SK-N-SH (cell line): ENCODE results near the gene TCL1B. TPM values are rescaled to one million over a fixed set of nuclear protein-coding genes. Genes with fewer than 3 reads are reported as not detected.

Experiments used
- CTCF ChIA-PET: fragments of 300-600, 350-600 bp; formaldehyde crosslinking; extraction: SDS; loops from one replicate; lab custom pipeline; 2021; lab: Yijun Ruan, JAX
- POLR2A ChIA-PET: fragments of 350-600 bp; sonication (Branson Sonifier 250); formaldehyde crosslinking; extraction: SDS; loops from one replicate; lab custom pipeline; 2020; ENCODE audit warnings: antibody characterized with exemption, inconsistent platforms; lab: Yijun Ruan, JAX
- DNase-seq: peaks from one replicate; pipeline ENCODE4 v3.0.0; 2012
- H2AFZ ChIP-seq: fragments of 200-600 bp; sonication (generic); 2 replicates; pipeline ENCODE4 v1.8.1; 2016; ENCODE audit warnings: antibody characterized with exemption, mild to moderate bottlenecking, low read depth
- H3F3A ChIP-seq: fragments of 200-600 bp; sonication (generic); replicated peaks from 2 replicates; pipeline ENCODE3; 2016; ENCODE audit warnings: antibody characterized with exemption, mild to moderate bottlenecking; ENCODE audit not compliant: insufficient read depth
- H3K27ac ChIP-seq, 2 experiments: fragments of 200-500 bp in 1 of 2; fragments of 200-600 bp in 1 of 2; sonication (Bioruptor generic) in 1 of 2; sonication (generic), shearing (Covaris generic) in 1 of 2; 2 replicates each; pipeline versions ENCODE4 v1.5.1 to v1.6.1; 2014 to 2016; ENCODE audit warnings: low read depth in 2 of 2, inconsistent platforms in 1 of 2, low read length in 1 of 2, mild to moderate bottlenecking in 1 of 2, mixed read lengths in 1 of 2
- H3K27me3 ChIP-seq: fragments of 200-600 bp; sonication (generic), shearing (Covaris generic); 2 replicates; pipeline ENCODE4 v1.6.1; 2016; ENCODE audit warnings: mixed run types; ENCODE audit not compliant: insufficient read depth
- H3K36me3 ChIP-seq, 2 experiments: fragments of 200-500 bp in 1 of 2; fragments of 200-600 bp in 1 of 2; sonication (Bioruptor generic) in 1 of 2; sonication (generic) in 1 of 2; replicated peaks in 1 of 2; 2 replicates each; pipeline versions ENCODE3 to v1.5.1; 2014 to 2016; ENCODE audit warnings: low read length in 1 of 2, mild to moderate bottlenecking in 1 of 2; ENCODE audit not compliant: insufficient read depth in 2 of 2, control insufficient read depth in 1 of 2
- H3K4me1 ChIP-seq, 2 experiments: fragments of 200-500 bp in 1 of 2; fragments of 200-600 bp in 1 of 2; sonication (Bioruptor generic) in 1 of 2; sonication (generic), shearing (Covaris generic) in 1 of 2; 2 replicates each; pipeline versions ENCODE4 v1.5.1 to v1.6.1; 2014 to 2016; ENCODE audit warnings: low read depth in 1 of 2, low read length in 1 of 2, mixed run types in 1 of 2; ENCODE audit not compliant: insufficient read depth in 2 of 2, control insufficient read depth in 1 of 2
- H3K4me2 ChIP-seq: fragments of 200-600 bp; sonication (generic), shearing (Covaris generic); 2 replicates; pipeline ENCODE4 v1.6.1; 2017; ENCODE audit warnings: mixed run types
- H3K4me3 ChIP-seq, 2 experiments: fragments of 200-500 bp in 1 of 2; fragments of 200-600 bp in 1 of 2; sonication (Bioruptor generic) in 1 of 2; sonication (generic), shearing (Covaris generic) in 1 of 2; 2 replicates each; pipeline versions ENCODE4 v1.5.1 to v1.8.1; 2014 to 2016; ENCODE audit warnings: low read depth in 2 of 2, inconsistent platforms in 1 of 2, low read length in 1 of 2, mild to moderate bottlenecking in 1 of 2, mixed read lengths in 1 of 2, moderate library complexity in 1 of 2
- H3K79me2 ChIP-seq: fragments of 200-600 bp; sonication (generic); 2 replicates; pipeline ENCODE4 v1.8.1; 2017; ENCODE audit warnings: mild to moderate bottlenecking; ENCODE audit not compliant: insufficient read depth
- H3K9ac ChIP-seq: fragments of 200-600 bp; sonication (generic); 2 replicates; pipeline ENCODE4 v1.6.1; 2017; ENCODE audit warnings: mixed run types
- H3K9me2 ChIP-seq: fragments of 200-600 bp; sonication (generic); 2 replicates; pipeline ENCODE4 v1.6.1; 2017; ENCODE audit warnings: mixed run types
- H3K9me3 ChIP-seq: fragments of 200-600 bp; sonication (generic); 2 replicates; pipeline ENCODE4 v1.6.1; 2017; ENCODE audit warnings: mixed run types, mild to moderate bottlenecking, moderate library complexity
- H4K20me1 ChIP-seq: fragments of 200-600 bp; sonication (generic); 2 replicates; pipeline ENCODE4 v1.6.1; 2017; ENCODE audit warnings: mild to moderate bottlenecking, mixed run types; ENCODE audit not compliant: insufficient read depth
- CHD2 ChIP-seq: fragments of 150-350 bp; IDR thresholded peaks from 2 replicates; pipeline ENCODE4 v1.6.1; 2018; ENCODE audit warnings: low read length; ENCODE audit not compliant: partially characterized antibody
- EZH2phosphoT487 ChIP-seq: fragments of 200-600 bp; sonication (generic); IDR thresholded peaks from 2 replicates; pipeline ENCODE4 v1.6.1; 2017; ENCODE audit warnings: low read depth, mixed run types, mild to moderate bottlenecking, antibody characterized with exemption, moderate library complexity, borderline replicate concordance
- GATA2 ChIP-seq: sonication (generic); formaldehyde crosslinking; IDR thresholded peaks from 2 replicates; pipeline ENCODE4 v1.5.0; 2020; ENCODE audit warnings: mild to moderate bottlenecking, missing genetic modification reagents
- MEF2A ChIP-seq: IDR thresholded peaks from 2 replicates; pipeline ENCODE4 v1.4.0; 2012; ENCODE audit warnings: low read depth, borderline replicate concordance
- MXI1 ChIP-seq: IDR thresholded peaks from 2 replicates; pipeline ENCODE4 v1.6.1; 2012; ENCODE audit warnings: mild to moderate bottlenecking, low read depth, low read length, improper control_type of control experiment
- NFIC ChIP-seq: IDR thresholded peaks from 2 replicates; pipeline ENCODE4 v1.4.0; 2012; ENCODE audit warnings: borderline replicate concordance
- RFX5 ChIP-seq: IDR thresholded peaks from 2 replicates; pipeline ENCODE4 v1.6.1; 2012; ENCODE audit warnings: mild to moderate bottlenecking, improper control_type of control experiment, low read length
- RXRA ChIP-seq: IDR thresholded peaks from 2 replicates; pipeline ENCODE4 v1.4.0; 2012; ENCODE audit warnings: low read depth, mild to moderate bottlenecking, borderline replicate concordance
- SMC3 ChIP-seq: IDR thresholded peaks from 2 replicates; pipeline ENCODE4 v1.6.1; 2012; ENCODE audit warnings: low read depth, low read length, improper control_type of control experiment
- WGBS: methylation state at CpG from one replicate; pipeline ENCODE4 v1.1.6; 2017; ENCODE audit warnings: low lambda C conversion rate; 5-methylcytosine and 5-hydroxymethylcytosine counted together
- polyA plus RNA-seq, 3 experiments: library from polyadenylated mRNA; depleted of rRNA; stranded (reverse); fragments of >200 nt; gene quantifications; 2 replicates each; pipeline ENCODE4 v1.2.3, GENCODE V29; 2012
- TF ChIP-seq, protein P1 (sequence below): IDR thresholded peaks from 2 replicates; pipeline ENCODE4 v1.4.0; 2012; ENCODE audit warnings: low read depth, borderline replicate concordance
- TF ChIP-seq, protein P2 (sequence below): fragments of 150-350 bp; IDR thresholded peaks from 2 replicates; pipeline ENCODE4 v1.6.1; 2016; ENCODE audit warnings: mild to moderate bottlenecking, low read depth, low read length
- TF ChIP-seq, protein P3 (sequence below): IDR thresholded peaks from 2 replicates; pipeline ENCODE4 v1.4.0; 2012; ENCODE audit warnings: low read depth, borderline replicate concordance
- TF ChIP-seq, protein P4 (sequence below): fragments of 200-600 bp; sonication (generic); IDR thresholded peaks from 2 replicates; pipeline ENCODE4 v1.6.1; 2017; ENCODE audit warnings: antibody characterized with exemption, mild to moderate bottlenecking, moderate library complexity

Gene TCL1B
- polyA plus RNA-seq, 1 of the 3 experiments (the other 2 are of a cell fraction) = not detected

DNA sequence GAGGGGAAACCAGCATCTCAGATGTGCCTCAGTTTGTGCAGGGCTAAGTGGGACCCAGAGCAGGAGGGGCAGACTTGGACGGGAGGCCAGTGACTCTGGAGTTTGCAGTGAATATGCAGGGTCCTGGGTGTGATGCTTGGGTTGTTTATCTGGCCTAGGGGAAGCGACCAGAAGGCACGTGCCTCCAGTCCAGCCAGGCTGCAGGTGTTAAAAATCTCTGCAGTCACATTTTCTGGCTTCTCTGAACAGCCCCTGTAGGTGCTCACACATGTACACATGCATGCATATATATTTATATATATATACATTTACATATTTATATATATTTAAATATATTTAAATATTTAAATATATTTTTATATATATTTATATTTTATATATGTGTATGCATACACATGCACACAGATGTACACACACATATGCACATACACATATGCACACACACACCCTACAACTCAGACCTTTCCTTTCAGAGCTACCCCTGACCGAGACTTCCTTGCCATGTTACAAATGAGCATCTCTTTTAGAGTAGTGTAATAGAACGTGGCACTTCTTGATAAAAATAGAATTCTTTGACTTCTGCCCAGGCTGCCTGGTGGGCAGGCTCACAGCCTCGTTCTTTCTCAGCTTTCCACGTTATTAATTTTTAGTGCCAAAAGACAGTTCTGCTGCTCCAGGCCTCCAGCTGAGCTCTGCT lies 26.8 kb upstream of the TCL1B start:
- no peaks in the 10 kb centered on the region for H3F3A ChIP-seq
- no peak overlapping the region for H3K27ac ChIP-seq
- H2AFZ ChIP-seq = no peak overlapping the region
- CTCF ChIA-PET = interaction anchor here (1.4 kb wide), 1 partner anchor 50 kb away, joined by 3 read pairs; no protein-coding TSS in a partner anchor
- TF ChIP-seq RFX5 (no peak), SMC3 (no peak), EZH2phosphoT487 (no peak), CHD2 (no peak), MXI1 (no peak), MEF2A (no peak), NFIC (no peak), GATA2 (no peak), RXRA (no peak)
- TF ChIP-seq, protein P1, sequence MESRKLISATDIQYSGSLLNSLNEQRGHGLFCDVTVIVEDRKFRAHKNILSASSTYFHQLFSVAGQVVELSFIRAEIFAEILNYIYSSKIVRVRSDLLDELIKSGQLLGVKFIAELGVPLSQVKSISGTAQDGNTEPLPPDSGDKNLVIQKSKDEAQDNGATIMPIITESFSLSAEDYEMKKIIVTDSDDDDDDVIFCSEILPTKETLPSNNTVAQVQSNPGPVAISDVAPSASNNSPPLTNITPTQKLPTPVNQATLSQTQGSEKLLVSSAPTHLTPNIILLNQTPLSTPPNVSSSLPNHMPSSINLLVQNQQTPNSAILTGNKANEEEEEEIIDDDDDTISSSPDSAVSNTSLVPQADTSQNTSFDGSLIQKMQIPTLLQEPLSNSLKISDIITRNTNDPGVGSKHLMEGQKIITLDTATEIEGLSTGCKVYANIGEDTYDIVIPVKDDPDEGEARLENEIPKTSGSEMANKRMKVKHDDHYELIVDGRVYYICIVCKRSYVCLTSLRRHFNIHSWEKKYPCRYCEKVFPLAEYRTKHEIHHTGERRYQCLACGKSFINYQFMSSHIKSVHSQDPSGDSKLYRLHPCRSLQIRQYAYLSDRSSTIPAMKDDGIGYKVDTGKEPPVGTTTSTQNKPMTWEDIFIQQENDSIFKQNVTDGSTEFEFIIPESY = no peak
- TF ChIP-seq, protein P2, sequence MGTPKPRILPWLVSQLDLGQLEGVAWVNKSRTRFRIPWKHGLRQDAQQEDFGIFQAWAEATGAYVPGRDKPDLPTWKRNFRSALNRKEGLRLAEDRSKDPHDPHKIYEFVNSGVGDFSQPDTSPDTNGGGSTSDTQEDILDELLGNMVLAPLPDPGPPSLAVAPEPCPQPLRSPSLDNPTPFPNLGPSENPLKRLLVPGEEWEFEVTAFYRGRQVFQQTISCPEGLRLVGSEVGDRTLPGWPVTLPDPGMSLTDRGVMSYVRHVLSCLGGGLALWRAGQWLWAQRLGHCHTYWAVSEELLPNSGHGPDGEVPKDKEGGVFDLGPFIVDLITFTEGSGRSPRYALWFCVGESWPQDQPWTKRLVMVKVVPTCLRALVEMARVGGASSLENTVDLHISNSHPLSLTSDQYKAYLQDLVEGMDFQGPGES = no peak
- TF ChIP-seq, protein P3, sequence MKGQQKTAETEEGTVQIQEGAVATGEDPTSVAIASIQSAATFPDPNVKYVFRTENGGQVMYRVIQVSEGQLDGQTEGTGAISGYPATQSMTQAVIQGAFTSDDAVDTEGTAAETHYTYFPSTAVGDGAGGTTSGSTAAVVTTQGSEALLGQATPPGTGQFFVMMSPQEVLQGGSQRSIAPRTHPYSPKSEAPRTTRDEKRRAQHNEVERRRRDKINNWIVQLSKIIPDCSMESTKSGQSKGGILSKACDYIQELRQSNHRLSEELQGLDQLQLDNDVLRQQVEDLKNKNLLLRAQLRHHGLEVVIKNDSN = no peak
- TF ChIP-seq, protein P4, sequence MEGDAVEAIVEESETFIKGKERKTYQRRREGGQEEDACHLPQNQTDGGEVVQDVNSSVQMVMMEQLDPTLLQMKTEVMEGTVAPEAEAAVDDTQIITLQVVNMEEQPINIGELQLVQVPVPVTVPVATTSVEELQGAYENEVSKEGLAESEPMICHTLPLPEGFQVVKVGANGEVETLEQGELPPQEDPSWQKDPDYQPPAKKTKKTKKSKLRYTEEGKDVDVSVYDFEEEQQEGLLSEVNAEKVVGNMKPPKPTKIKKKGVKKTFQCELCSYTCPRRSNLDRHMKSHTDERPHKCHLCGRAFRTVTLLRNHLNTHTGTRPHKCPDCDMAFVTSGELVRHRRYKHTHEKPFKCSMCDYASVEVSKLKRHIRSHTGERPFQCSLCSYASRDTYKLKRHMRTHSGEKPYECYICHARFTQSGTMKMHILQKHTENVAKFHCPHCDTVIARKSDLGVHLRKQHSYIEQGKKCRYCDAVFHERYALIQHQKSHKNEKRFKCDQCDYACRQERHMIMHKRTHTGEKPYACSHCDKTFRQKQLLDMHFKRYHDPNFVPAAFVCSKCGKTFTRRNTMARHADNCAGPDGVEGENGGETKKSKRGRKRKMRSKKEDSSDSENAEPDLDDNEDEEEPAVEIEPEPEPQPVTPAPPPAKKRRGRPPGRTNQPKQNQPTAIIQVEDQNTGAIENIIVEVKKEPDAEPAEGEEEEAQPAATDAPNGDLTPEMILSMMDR = no peak
- 14% methylated on average over 7 of the region's 7 CpGs for WGBS
- DNase-seq = no peak
- H3K9me3 ChIP-seq = no peaks in the 10 kb centered on the region
- H3K27me3 ChIP-seq = no peaks in the 10 kb centered on the region
- no peaks in the 10 kb centered on the region for H3K9me2 ChIP-seq
- no peak overlapping the region for H3K9ac ChIP-seq
- H3K79me2 ChIP-seq = no peaks in the 10 kb centered on the region
- no peak overlapping the region for H3K4me2 ChIP-seq
- peaks cover 0 to 12% of the 10 kb centered on the region in 2 experiments; a peak in 1 of 4 replicates for H3K4me1 ChIP-seq
- H3K36me3 ChIP-seq = no peaks in the 10 kb centered on the region
- POLR2A ChIA-PET = no interaction called here
- H4K20me1 ChIP-seq = no peaks in the 10 kb centered on the region
- H3K4me3 ChIP-seq = no peak overlapping the region
